Cardiac fibroblast (primary cell): ENCODE results near the gene TRIP13.
"Not testable (repeated sequence)": the region's sequence is repeated elsewhere in the genome, so short reads cannot be mapped to it uniquely, and the experiment has no call there.

ENCODE experiments used
- DNase-seq, 2 donors: peaks; one replicate each; pipeline versions ENCODE4 v3.0.0 to v3.0.0-alpha.2; 2010; ENCODE audit warnings: low read depth in 2 of 2
- H3K4me3 ChIP-seq, 2 donors: replicated peaks in 1 of 2; 1 replicate in 1 of 2; 2 replicates in 1 of 2; pipeline ENCODE4 v1.5.1; 2011; ENCODE audit warnings: low read depth in 2 of 2, low read length in 2 of 2, mild to moderate bottlenecking in 2 of 2, moderate library complexity in 1 of 2
- TF ChIP-seq, protein P1 (sequence below): IDR thresholded peaks from one replicate; pipeline ENCODE4 v1.5.1; 2011; ENCODE audit warnings: low read depth, mild to moderate bottlenecking, low read length, inconsistent platforms

The TRIP13 gene

GRCh38 chr5:916441-917293 lies 24.0 kb downstream of the TRIP13 start:
- H3K4me3 ChIP-seq = no peak overlapping the region
- no peak for DNase-seq
- TF ChIP-seq, protein P1, sequence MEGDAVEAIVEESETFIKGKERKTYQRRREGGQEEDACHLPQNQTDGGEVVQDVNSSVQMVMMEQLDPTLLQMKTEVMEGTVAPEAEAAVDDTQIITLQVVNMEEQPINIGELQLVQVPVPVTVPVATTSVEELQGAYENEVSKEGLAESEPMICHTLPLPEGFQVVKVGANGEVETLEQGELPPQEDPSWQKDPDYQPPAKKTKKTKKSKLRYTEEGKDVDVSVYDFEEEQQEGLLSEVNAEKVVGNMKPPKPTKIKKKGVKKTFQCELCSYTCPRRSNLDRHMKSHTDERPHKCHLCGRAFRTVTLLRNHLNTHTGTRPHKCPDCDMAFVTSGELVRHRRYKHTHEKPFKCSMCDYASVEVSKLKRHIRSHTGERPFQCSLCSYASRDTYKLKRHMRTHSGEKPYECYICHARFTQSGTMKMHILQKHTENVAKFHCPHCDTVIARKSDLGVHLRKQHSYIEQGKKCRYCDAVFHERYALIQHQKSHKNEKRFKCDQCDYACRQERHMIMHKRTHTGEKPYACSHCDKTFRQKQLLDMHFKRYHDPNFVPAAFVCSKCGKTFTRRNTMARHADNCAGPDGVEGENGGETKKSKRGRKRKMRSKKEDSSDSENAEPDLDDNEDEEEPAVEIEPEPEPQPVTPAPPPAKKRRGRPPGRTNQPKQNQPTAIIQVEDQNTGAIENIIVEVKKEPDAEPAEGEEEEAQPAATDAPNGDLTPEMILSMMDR = no peak

DNA sequence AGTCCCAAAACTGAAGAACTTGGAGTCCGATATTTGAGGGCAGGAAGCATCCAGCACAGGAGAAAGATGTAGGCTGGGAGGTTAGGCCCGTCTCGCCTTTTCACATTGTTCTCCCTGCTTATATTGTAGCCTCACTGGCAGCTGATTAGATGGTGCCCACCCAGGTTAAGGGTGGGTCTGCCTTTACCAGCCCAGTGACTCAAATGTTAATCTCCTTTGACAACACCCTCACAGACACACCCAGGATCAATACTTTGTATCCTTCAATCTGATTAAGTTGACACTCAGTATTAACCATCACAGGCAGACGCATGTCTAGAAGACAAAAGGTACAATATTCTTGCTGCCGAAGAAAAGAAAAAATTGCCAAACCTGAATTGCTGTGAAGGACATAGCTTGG lies 26.0 kb downstream of the TRIP13 start:
- DNase-seq, H3K4me3 ChIP-seq: not testable (repeated sequence)

DNA sequence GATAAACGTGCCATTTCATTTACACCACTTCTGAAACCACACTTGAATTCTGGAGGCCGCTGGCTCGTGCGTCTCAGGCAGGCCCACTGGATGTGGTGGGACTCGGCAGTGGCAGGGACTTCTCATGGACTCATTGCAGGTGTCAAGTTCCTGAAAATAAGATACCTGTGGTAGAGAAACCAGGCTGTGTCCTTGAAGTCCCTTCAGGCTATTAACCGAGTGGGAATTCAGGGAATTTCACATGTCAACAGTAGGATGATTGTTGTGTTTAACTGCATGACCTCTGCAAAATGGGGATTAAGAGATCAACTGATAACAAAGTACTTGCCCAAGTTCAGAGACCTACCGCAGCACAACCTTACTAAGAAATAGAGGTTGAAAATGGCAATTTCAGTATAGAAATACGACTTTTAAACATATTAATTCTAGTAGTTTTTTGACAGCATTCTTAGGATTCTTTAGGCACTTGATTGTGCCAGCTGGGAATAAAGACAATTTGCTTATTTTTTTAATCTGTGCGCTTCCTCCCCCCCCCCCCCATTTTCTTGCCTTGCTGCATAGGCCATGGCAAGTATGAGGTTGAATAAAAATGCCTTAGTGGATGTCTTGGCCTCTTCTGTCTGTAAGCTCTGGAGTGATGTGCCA lies 26.8 kb downstream of the TRIP13 start:
- TF ChIP-seq, protein P1 = no peak
- no peak overlapping the region for H3K4me3 ChIP-seq
- no peak for DNase-seq

- H3K4me3 ChIP-seq = no peak overlapping the region
- TF ChIP-seq, protein P1 = no peak
- no peak for DNase-seq
Measured at GRCh38 chr5:920321-920720, 27.6 kb downstream of the TRIP13 start.

DNA sequence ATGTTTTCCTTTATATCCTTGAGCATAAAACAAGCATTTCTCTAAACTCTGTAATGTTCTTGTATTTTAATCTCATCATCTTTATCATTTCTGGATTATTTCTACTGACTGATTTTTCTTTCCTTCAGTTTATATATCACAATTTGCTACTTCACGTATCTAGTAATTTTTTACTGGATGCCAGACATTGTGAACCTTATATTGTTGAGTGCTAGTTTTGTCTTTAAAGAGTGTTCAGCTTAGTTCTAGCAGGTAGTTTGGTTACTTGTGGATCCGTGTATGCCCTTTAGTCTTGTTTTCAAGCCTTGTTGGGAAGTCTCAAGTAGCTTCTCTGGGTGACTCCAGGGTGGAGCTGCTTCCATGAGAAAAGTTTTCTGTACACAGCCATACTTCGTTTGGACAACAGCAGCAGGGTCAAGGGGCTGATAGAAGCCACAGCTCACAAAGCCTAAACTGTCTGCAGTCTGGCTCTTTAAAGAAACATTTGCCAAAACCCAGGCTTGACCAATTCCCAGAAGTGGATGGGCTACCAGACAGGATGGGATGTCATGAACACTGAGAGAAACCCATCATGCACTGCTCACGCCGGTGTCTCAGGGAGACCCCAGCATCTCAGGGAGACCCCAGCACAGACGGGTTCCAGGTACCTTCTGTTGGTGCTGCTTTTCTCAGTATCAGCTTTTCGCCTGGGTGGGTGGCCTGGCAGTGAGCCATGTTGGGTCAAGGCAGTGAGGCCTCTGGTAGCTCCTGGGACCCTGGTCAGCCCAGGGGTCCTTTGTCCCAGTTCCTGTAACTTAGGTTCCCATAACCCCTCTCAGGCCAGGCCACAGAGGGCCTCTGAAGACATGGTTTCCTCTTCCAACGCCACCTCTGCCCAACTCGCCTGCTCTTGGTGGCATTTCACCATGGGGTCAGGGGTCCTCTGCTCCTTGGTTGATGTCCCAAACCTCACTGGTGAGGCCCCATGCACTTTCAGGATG lies 29.1 kb downstream of the TRIP13 start:
- DNase-seq = no peak
- TF ChIP-seq, protein P1 = no peak

DNA sequence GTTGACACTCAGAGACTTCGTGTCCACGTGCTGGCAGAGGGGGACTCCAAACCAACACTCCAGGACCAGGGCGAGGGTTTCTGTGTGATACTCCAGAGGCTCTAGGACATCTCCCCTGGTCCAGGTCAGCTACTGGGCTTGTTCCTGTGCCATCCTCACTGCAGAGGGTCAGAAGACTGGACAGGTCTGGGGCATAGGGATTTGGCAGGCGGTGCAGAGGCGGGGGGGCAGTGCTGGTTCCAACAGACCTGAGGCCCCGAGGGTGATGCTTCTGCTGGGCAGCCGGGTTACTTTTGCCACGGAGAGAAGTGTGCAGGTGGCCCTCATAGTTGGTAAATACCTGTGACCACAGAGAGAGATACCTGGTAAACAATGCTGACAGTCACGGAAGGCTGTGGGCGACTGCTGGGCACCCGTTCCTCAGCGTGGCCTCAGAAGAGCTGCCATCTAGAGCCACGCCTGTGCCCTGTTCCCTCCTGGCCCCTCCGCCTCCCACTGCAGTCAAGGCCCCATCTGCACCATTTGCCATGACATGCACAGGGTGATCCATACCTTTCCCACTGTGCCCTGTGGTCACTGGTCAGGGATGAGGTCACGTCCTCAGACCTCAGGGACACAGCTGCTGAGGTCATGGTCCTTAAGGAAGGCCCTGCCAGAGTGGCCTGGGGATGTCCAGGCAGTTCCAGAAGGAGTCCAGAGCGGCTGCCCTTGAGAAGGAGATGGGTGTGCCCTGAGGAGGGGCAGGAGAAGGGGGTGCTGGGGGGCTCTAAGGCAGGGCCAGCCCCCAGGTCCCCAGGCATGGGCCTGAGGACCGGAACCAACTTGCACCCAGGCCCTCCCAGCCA lies 30.0 kb downstream of the TRIP13 start:
- TF ChIP-seq, protein P1 = no peak
- DNase-seq = no peak
- no peak overlapping the region for H3K4me3 ChIP-seq

More for the DNA sequence above, 29.1 kb downstream of the TRIP13 start:
- H3K4me3 ChIP-seq = no peak overlapping the region
